ENCODE results near the gene CSMD2. TPM values are rescaled to one million over a fixed set of nuclear protein-coding genes. Genes with fewer than 3 reads are reported as not detected.
"Not testable (repeated sequence)": the region's sequence is repeated elsewhere in the genome, so short reads cannot be mapped to it uniquely, and the experiment has no call there.

CSMD2 gene
- total RNA-seq, 4 donors from 2014 or later, result 0.09 to 0.20 TPM; not detected in 2

- no peak for DNase-seq
- in situ Hi-C loops (cut with MboI; ENCODE audit: low sequenced_read_pairs in 4 of 4) (no loop called here), intact Hi-C loops (cut with DNase I; ENCODE audit: low total_unique reads) (no loop called here)
- no peak for ATAC-seq
- TF ChIP-seq CTCF (IDR thresholded peaks at IDR 0.05 in 4 of 5, conservative IDR thresholded peaks at IDR 0.05 in 1 of 5) (no peak), POLR2A (IDR thresholded peaks at IDR 0.05) (no peak)
- no peaks in the 10 kb centered on the region for H3K36me3 ChIP-seq
- H3K4me3 ChIP-seq, result no peak overlapping the region
- H3K27ac ChIP-seq, result no peak overlapping the region
- H3K27me3 ChIP-seq, result no peaks in the 10 kb centered on the region
- no peaks in the 10 kb centered on the region for H3K9me3 ChIP-seq
- H3K4me1 ChIP-seq, result no peaks in the 10 kb centered on the region
These were observed 64.7 kb downstream of the CSMD2 start for GRCh38 chr1:34100332-34100731.

DNA sequence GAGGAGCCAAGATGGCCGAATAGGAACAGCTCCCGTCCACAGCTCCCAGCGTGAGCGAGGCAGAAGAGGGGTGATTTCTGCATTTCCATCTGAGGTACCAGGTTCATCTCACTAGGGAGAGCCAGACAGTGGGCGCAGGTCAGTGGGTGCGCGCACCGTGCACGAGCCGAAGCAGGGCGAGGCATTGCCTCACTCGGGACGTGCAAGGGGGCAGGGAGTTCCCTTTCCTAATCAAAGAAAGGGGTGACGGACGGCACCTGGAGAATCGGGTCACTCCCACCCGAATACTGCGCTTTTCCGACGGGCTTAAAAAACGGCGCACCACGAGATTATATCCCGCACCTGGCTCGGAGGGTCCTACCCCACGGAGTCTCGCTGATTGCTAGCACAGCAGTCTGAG lies 72.6 kb downstream of the CSMD2 start:
- in situ Hi-C loops (cut with MboI; ENCODE audit: low sequenced_read_pairs in 4 of 4); H3K4me1 ChIP-seq; H3K27ac ChIP-seq; ATAC-seq; DNase-seq; H3K36me3 ChIP-seq; intact Hi-C loops (cut with DNase I; ENCODE audit: low total_unique reads); H3K4me3 ChIP-seq; H3K9me3 ChIP-seq; H3K27me3 ChIP-seq: not testable (repeated sequence)

- TF ChIP-seq POLR2A (IDR thresholded peaks at IDR 0.05) (no peak), CTCF (IDR thresholded peaks at IDR 0.05 in 4 of 5, conservative IDR thresholded peaks at IDR 0.05 in 1 of 5) (no peak)
- Histone ChIP-seq H3K9me3 (no peaks in the 10 kb centered on the region), H3K4me1 (no peaks in the 10 kb centered on the region), H3K27ac (no peak overlapping the region), H3K27me3 (no peaks in the 10 kb centered on the region), H3K36me3 (no peaks in the 10 kb centered on the region), H3K4me3 (no peak overlapping the region)
- DNase-seq, result no peak
- in situ Hi-C loops (cut with MboI; ENCODE audit: low sequenced_read_pairs in 4 of 4) (no loop called here), intact Hi-C loops (cut with DNase I; ENCODE audit: low total_unique reads) (no loop called here)
- ATAC-seq, result no peak
These were observed 75.3 kb downstream of the CSMD2 start for GRCh38 chr1:34089731-34090130.

DNA sequence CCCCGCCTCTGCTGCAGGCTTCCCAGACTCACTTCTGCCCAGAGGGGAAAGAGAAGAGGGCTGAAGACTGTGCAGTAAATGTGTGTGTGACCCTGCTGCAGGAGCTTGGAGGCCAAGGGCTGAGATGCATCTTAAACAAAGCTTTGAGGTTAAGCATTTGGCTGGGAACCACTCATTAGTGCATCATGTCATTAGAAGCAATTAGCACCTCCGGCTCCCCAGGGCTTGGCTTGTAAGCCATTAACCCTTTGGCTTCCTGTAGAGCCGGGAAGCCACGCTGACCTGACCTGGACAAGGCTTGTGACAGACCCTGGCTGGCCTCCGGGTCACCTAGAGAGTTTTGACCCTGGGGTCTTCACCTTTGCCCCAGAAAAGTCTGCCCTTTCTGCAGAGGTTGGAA lies 77.0 kb downstream of the CSMD2 start:
- TF ChIP-seq POLR2A (IDR thresholded peaks at IDR 0.05) (no peak), CTCF (IDR thresholded peaks at IDR 0.05 in 4 of 5, conservative IDR thresholded peaks at IDR 0.05 in 1 of 5) (no peak)
- Histone ChIP-seq H3K4me3 (no peak overlapping the region), H3K4me1 (no peaks in the 10 kb centered on the region), H3K36me3 (no peaks in the 10 kb centered on the region), H3K9me3 (no peaks in the 10 kb centered on the region), H3K27ac (no peak overlapping the region), H3K27me3 (no peaks in the 10 kb centered on the region)
- in situ Hi-C loops (cut with MboI; ENCODE audit: low sequenced_read_pairs in 4 of 4), result no loop called here
- no peak for DNase-seq
- ATAC-seq, result no peak
- intact Hi-C loops (cut with DNase I; ENCODE audit: low total_unique reads), result no loop called here

- intact Hi-C loops (cut with DNase I; ENCODE audit: low total_unique reads), result no loop called here
- no peaks in the 10 kb centered on the region for H3K36me3 ChIP-seq
These were observed 78.5 kb downstream of the CSMD2 start for GRCh38 chr1:34086561-34086960.

More at GRCh38 chr1:34086561-34086960, 78.5 kb downstream of the CSMD2 start:
- in situ Hi-C loops (cut with MboI; ENCODE audit: low sequenced_read_pairs in 4 of 4), result no loop called here
- ATAC-seq, result no peak
- H3K27ac ChIP-seq, result no peak overlapping the region
- no peak for DNase-seq
- no peaks in the 10 kb centered on the region for H3K4me1 ChIP-seq
- TF ChIP-seq CTCF (IDR thresholded peaks at IDR 0.05 in 4 of 5, conservative IDR thresholded peaks at IDR 0.05 in 1 of 5), result no peak
- no peak for TF ChIP-seq POLR2A (IDR thresholded peaks at IDR 0.05)
- H3K4me3 ChIP-seq, result no peak overlapping the region
- no peaks in the 10 kb centered on the region for H3K27me3 ChIP-seq
- no peaks in the 10 kb centered on the region for H3K9me3 ChIP-seq

All from gastrocnemius medialis (tissue), 4 donors.